GM18508 (cell line): ENCODE data around the gene CLEC17A.
"Not testable (repeated sequence)": the region's sequence is repeated elsewhere in the genome, so short reads cannot be mapped to it uniquely, and the experiment has no call there.

Experiments used
- ATAC-seq: cut with Tn5 transposase; IDR thresholded peaks from one replicate; pipeline ENCODE4 v1.9.1; 2021; ENCODE audit warnings: moderate number of reproducible peaks; ENCODE audit not compliant: insufficient read depth, unreplicated experiment

Gene CLEC17A

GRCh38 chr19:14582894-14583340 lies at the start of gene CLEC17A:
CLEC17A (plus strand) TSS chr19:14583084; CDS start chr19:14583161, 77 bp downstream.
- ATAC-seq: no peak

GRCh38 chr19:14533450-14533849 lies 49.4 kb upstream of the CLEC17A start:
- ATAC-seq: no peak

GRCh38 chr19:14536926-14537692 lies 45.8 kb upstream of the CLEC17A start:
- no peak for ATAC-seq

GRCh38 chr19:14540741-14541525 lies 42.0 kb upstream of the CLEC17A start:
- ATAC-seq: no peak

- not testable (repeated sequence) for ATAC-seq
Observed at GRCh38 chr19:14541979-14542378, 40.9 kb upstream of the CLEC17A start.

GRCh38 chr19:14542711-14543328 lies 40.1 kb upstream of the CLEC17A start:
- no peak for ATAC-seq

- no peak for ATAC-seq
Observed at GRCh38 chr19:14544047-14544446, 38.8 kb upstream of the CLEC17A start.

GRCh38 chr19:14544977-14545715 lies 37.7 kb upstream of the CLEC17A start:
- no peak for ATAC-seq

GRCh38 chr19:14545716-14546082 lies 37.2 kb upstream of the CLEC17A start:
- no peak for ATAC-seq

- no peak for ATAC-seq
Observed at GRCh38 chr19:14550201-14550754, 32.6 kb upstream of the CLEC17A start.

- ATAC-seq: not testable (repeated sequence)
Observed at GRCh38 chr19:14551134-14552005, 31.5 kb upstream of the CLEC17A start.

- not testable (repeated sequence) for ATAC-seq
Observed at GRCh38 chr19:14552006-14552360, 30.9 kb upstream of the CLEC17A start.

GRCh38 chr19:14553042-14553938 lies 29.6 kb upstream of the CLEC17A start:
- no peak for ATAC-seq

- ATAC-seq: no peak
Observed at GRCh38 chr19:14553939-14554243, 29.0 kb upstream of the CLEC17A start.

- ATAC-seq: no peak
Observed at GRCh38 chr19:14554382-14554812, 28.5 kb upstream of the CLEC17A start.

- ATAC-seq: no peak
Observed at GRCh38 chr19:14555918-14556661, 26.8 kb upstream of the CLEC17A start.

GRCh38 chr19:14556662-14557188 lies 26.2 kb upstream of the CLEC17A start:
- no peak for ATAC-seq
